GM12891 (cell line): ENCODE results near the gene ZGPAT.

ENCODE experiments used
- POLR2A ChIP-seq: IDR thresholded peaks from 2 replicates; pipeline ENCODE4 v1.6.1; 2011; ENCODE audit warnings: low read depth, low read length, control low read depth
- POLR2AphosphoS5 ChIP-seq: IDR thresholded peaks from 2 replicates; pipeline ENCODE4 v1.6.1; 2011; ENCODE audit warnings: low read depth, low read length, control low read depth
- POU2F2 ChIP-seq: IDR thresholded peaks from 2 replicates; pipeline ENCODE4 v1.6.1; 2011; ENCODE audit warnings: low read depth, mild to moderate bottlenecking, control low read depth, low read length, moderate library complexity
- TAF1 ChIP-seq: IDR thresholded peaks from 2 replicates; pipeline ENCODE4 v1.6.1; 2011; ENCODE audit warnings: low read depth, low read length, control low read depth

DNA sequence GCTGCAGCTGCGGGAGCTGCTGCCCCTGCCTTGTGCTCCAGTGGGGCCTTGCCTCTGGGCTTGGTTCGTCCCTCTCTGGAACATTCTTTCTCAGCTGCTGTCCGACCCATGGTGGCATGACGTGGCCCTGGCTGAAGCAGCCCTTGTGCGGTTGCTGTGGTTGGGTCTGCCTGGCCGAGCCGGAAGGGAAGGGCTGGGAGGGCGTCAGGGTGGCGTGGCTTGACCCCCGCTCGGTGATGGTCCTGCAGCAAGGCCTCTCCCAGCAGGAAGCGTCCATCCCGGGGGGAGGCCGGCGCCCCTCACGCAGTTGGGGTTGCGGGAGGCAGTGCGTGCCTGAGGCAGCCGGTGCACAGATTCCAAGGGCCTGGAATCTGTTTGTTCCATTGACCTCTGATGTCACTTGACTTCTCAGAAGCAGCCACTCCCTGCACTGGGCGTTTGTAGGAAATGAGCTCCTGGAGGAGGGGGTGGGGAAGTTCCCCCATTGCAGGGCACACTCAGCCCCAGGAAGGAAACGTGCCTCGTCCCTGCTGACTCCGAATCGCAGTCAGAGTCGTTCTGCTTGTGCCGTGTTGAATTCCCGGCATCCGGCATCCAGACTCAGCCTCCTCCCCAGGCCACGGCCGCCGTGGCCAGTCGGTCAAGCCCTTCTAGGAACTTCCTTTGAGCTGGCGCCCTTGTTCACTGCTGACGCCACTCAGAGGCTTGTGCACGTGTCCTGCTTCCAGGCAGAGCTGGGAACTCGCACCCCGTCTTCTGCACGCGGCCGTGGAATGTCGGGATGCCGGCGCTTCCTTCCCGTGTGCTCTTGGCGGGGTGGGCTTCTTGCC lies 21.1 kb upstream of the ZGPAT start:
- no peak for TF ChIP-seq POLR2A
- no peak for TF ChIP-seq POLR2AphosphoS5
- no peak for TF ChIP-seq TAF1
- no peak for TF ChIP-seq POU2F2
